SK-N-MC (cell line): ENCODE results near the gene ERMP1.

Experiments
- DNase-seq: peaks from one replicate; pipeline ENCODE4 v3.0.0-alpha.2; 2011; ENCODE audit warnings: low read depth, low spot score
- H3K27ac ChIP-seq: fragments of 200-600 bp; sonication (generic); 2 replicates; pipeline ENCODE4 v1.5.1; 2016; ENCODE audit warnings: mixed run types
- H3K36me3 ChIP-seq: fragments of 200-600 bp; sonication (generic); 2 replicates; pipeline ENCODE4 v1.6.1; 2017; ENCODE audit warnings: antibody characterized with exemption, low read length, mixed read lengths; ENCODE audit not compliant: insufficient read depth
- H3K4me3 ChIP-seq: fragments of 200-600 bp; sonication (generic); 2 replicates; pipeline ENCODE4 v1.5.1; 2016
- H3K9ac ChIP-seq: fragments of 200-600 bp; sonication (generic); 2 replicates; pipeline ENCODE4 v1.8.0; 2017; ENCODE audit warnings: mixed run types, mixed read lengths; ENCODE audit not compliant: insufficient read length
- H3K9me3 ChIP-seq: fragments of 200-600 bp; sonication (generic); 2 replicates; pipeline ENCODE4 v1.6.1; 2017; ENCODE audit warnings: low read depth, mild to moderate bottlenecking, antibody characterized with exemption, low read length, moderate library complexity, mixed read lengths
- EZH2 ChIP-seq: fragments of 200-600 bp; sonication (generic); IDR thresholded peaks from one replicate; pipeline ENCODE4 v1.6.1; 2017; ENCODE audit warnings: antibody characterized with exemption
- FOXP2 ChIP-seq: optimal IDR thresholded peaks from 2 replicates; pipeline ENCODE3; 2011; ENCODE audit warnings: mild to moderate bottlenecking, moderate library complexity; ENCODE audit not compliant: insufficient read depth; ENCODE audit errors: extremely low read length, control extremely low read depth
- POLR2AphosphoS5 ChIP-seq: IDR thresholded peaks from 2 replicates; pipeline ENCODE4 v1.6.1; 2012; ENCODE audit warnings: mild to moderate bottlenecking, low read depth, low read length, borderline replicate concordance

ERMP1 gene

DNA sequence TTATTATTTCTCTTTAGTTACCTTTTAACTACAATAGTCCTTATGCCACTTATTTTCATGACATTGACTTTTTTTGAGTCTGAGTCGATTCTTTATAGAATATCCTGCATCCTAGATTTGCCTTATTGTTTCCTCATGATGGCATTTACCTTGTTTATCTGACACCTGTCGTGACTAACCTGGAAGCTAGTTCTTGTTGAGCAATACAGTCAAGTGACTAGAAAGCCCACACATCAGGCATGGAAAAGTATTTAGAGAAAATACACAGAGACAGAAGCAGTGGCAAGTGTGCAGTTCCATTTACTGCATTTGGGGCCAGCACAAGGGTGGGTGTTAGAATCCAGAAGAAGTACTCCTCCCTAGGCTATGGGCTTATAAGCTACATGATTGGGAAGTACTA lies 97.8 kb downstream of the ERMP1 start:
- Histone ChIP-seq H3K9me3 (no peaks in the 10 kb centered on the region; the same call in 1 of the 2 replicates), H3K4me3 (no peak overlapping the region), H3K9ac (no peak overlapping the region), H3K36me3 (peaks cover 51% of the 10 kb centered on the region), H3K27ac (no peak overlapping the region)
- TF ChIP-seq FOXP2, result no peak
- no peak for TF ChIP-seq POLR2AphosphoS5
- no peak for TF ChIP-seq EZH2
- no peak for DNase-seq
